ENCODE measurements around the gene RCE1.

RCE1 gene

DNA sequence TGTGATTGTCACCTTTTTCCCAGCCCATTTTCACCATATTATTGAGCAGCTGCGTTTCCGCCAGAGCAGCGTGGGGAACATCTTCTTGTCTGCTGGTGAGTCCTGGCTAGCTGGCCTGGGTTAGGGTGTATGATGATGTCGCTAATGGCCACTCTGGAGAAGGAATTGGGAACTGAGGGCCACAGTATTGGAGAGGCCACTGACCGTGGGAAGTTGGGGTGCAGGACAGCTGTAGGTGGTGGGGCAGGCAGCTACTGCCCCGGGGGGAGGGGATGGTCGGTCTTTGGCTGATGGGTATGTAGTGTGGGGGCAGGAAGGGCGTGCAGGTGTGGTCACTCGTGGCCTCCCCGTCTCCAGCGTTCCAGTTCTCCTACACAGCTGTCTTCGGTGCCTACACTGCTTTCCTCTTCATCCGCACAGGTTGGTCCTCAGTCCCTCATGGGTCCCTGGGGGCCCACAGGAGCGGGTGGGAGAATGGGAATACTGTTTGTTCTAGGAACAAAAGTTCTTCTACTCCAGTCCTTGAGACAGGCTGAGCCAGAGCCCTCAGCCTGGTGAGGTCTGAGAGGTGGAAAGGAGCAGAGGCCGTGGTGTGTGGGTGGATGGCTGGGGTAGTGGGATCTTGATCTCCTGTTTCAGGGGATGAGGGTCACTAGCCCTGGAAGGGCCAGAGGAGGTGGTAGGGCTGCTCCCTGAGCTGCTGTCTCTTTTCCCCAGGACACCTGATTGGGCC lies 2.1 kb downstream of the RCE1 start:
- DNase-seq, result no peak

DNA sequence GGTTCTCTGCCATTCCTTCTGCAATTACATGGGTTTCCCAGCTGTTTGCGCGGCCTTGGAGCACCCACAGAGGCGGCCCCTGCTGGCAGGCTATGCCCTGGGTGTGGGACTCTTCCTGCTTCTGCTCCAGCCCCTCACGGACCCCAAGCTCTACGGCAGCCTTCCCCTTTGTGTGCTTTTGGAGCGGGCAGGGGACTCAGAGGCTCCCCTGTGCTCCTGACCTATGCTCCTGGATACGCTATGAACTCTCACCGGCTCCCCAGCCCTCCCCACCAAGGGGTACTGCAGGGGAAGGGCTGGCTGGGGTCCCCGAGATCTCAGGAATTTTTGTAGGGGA lies 2.6 kb downstream of the RCE1 start:
- DNase-seq, result no peak

DNA sequence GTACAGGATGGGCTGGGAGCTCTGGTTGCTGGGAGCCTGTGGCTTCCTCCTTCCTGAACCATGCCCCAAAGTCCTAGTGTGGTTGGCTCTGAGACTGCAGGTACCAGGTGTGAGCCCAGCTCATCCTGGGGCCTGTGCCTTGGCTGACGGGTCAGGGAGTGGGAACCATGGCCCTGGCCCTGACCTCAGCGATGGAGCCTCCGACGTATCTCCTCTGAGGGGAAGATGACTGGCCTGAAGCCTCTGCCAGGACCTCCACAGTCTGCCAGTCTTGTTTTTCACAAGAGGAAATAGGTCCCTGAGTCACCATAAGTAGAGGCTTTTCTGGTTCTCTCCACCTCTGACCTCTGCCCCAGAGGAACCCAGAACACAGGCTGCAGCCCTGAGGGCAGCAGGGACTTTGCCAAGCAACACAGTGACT lies 3.4 kb downstream of the RCE1 start:
- no peak for DNase-seq

GRCh38 chr11:66847461-66848232 lies 4.4 kb downstream of the RCE1 start:
- no peak for DNase-seq

DNA sequence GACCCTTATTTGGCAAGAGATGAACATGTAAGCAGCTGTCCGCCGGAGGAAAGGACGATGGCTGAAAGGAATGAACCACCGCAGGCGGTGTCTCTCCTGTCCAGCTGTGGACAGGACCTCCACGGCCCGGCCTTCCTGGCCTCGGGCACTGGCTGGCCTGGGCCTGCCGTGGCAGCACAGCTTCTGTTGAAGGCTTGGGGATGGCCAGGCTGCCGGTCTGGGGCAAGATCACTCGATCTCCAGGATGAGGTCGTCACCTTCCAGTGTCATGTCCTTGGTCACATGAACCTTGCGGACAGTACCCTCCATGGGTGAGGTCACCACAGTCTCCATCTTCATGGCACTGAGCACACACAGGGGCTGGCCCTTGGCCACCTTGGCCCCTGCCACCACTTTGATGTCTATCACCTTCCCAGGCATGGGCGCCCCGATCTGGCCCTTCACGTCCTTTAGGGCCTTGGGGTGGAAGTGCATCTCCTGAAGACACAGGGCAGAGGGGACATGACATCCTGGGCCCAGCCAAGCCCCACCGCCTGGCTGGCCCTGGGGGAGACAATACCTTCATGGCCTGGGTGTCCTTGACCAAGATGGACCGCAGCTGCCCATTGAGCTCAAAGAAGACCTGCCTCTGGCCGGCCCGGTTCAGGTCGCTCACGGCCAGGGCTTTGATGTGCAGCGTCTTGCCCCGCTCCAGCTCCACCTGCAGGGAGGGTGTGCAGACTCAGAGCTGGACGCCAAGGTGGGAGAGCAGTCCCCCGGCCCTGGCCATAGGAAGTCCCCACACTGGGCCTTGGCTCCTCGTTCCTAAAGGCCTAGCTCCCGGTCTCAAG lies 5.6 kb downstream of the RCE1 start:
- DNase-seq, result no peak

- DNase-seq, result no peak
Measured at GRCh38 chr11:66849501-66850234, 6.4 kb downstream of the RCE1 start.

DNA sequence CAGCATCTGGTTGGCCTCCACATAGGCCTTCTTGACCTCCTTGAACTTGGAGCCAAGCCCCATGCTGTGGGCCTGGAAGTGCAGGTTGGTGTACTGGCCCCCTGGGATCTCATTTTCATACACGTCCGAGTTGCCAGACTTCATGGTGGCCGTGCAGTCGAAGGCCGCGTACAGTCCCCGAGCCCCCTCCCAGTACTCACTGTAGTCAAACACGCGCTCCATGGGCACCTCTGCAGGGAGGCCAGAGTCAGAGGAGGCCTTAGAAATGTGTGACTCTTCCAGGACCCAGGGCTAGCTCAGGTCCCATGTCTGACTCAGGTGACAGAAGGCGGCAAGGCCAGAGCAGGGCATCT lies 7.0 kb downstream of the RCE1 start:
- no peak for DNase-seq

- no peak for DNase-seq
Measured at GRCh38 chr11:66850588-66851238, 7.5 kb downstream of the RCE1 start.

GRCh38 chr11:66851239-66851596 lies 8.0 kb downstream of the RCE1 start:
- no peak for DNase-seq

- DNase-seq, result peak; percentile 26 to 43
Measured at GRCh38 chr11:66851698-66852465, 8.6 kb downstream of the RCE1 start.

DNA sequence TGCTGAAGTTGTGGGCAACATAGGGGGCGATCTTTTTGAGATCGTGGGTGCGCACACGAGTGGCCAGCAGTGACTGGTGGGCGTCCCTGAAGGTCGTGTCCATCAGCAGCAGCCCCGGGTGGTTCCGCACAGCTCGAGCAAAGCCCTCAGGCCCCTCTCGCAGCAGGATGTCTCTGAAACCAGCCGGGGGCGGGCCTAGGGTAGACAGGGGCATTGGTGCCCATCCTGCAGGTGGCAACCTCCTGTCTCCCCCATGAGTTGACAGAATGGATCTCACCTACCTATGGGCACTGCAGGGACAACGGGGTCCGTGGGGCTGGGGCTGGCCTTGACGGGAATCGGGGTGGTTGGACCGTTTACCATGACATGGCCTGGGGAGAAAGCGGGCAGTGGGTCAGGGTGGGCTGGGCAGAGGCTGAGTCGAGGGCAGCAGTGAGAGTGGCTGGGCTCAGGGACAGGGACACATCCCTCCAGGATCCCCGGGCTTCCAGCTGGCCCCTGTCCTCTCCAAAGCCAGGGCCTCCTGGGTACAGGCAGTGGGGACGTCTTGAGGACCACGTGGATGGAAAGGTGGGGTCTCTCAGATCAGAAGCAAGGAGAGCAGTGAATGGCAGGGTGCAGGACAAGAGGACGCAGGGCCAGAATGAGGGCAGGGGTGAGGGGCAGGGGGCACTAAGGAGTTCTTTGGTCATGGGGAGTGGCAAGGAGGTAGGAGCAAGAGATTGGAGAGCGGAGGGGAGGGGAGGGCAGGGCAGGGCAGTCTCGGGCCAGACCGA lies 9.4 kb downstream of the RCE1 start:
- DNase-seq, result no peak

DNA sequence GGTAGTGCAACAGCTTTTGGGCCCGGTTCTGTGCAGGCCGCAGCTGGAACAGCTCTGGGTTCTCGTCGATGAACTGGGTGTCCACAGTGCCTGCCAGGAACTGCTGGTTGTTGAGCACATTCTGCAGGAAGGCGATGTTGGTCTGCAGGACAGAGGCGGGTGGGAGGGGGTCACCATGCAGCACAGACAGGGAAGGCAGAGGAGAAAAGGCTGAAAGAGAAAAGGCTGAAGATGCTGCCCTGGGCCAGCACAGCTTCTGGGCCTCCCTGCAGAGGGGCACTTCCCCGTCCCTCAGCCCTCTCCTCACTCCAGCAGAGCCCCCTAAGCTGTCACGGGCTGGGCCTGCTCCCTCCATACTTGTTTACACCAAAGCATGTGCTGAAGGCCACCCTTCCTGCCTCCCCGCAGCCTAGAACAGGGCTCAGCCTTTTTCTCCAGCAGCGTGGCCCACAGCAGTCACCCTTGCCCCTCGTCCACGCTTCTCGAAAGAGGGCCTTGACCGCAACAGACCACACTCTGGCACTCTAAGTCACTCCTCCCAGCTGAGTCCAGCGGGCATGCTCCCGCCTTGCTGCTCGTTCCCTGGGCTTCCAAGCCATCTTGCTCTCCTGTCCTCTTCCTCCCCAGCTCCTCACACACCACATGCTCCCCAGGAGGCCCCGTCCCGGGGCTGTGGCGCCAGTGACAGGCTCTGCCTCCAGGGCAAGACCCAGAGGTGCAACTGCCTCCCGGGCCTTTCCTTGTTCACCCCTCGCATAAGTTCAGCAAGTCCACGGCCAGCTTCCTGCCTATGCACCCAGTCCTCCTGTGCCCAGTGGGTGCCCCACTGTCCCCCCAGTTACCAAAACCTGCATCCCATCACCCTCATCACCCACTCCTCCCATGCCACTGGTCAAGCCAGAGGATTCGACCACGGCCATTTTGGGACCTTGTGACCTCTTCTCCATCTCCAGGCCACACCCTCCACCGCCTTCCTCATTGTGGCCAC lies 10.3 kb downstream of the RCE1 start:
- DNase-seq, result no peak

GRCh38 chr11:66854231-66854661 lies 11.0 kb downstream of the RCE1 start:
- no peak for DNase-seq

DNA sequence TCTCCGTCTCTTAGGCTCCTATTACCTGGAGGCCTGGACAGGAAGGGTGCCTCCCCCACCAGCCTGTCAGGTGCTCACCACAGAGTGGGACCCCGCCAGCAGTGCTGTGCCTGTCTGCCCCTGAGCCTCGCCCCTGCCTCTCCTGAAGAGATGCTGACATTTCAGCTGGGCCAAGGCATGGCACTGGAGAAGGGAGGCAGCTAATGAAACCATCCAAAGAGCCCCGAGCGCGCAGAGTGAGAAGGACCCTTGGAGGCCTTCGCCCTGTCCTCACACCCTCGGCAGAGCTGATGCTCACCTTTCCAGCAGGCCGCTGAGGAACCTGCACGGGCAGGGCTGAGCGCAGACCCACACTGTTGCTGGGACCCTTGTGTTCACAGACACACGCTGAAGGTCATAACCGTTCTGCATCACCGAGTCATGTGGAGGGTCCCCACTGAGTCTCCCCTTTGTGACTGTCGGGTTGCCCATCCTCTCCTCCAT lies 11.5 kb downstream of the RCE1 start:
- no peak for DNase-seq

DNA sequence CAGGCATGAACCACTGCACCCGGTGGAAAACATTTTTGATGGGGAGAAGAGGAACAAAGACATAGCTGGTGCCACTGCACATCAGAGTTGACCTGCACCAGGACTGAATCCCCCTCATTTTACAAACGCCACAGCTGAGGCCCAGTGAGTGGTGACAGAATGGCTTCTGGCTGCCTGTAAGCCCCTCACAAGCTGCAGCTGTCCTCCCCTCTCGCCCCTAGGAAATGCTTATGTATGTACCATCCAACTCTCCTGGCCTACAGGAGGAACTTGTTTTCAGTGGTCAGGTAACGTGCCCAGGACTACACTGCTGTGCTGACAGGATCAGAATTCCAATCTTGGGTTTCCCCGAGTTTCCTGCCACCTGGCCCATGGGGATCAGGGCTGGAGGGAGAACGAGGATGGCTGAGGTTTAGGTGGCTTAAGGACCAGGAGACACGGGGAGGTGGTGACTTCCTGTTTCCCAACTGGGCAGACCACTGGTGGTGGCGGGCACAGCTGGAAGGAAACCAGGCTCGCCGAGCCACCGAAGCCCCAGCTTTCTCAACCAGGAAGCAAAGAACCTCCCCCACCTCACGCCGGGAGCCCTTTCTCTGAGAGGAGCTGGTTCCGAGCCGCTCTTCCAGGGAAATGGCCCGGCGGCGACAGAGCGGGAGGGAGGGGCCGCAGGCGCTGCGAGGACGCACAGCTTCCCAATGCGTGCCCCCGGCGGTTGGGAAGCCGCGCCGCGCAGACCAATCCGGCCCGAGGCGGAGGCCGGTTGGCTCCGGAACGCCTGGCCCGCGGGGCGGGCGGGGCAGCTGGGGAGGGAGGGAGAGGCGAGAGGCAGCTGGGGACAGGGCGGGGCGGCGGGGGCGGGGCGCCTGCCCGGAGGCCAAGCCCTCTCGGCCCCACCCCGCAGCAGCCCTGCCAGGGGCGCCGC lies 12.6 kb downstream of the RCE1 start:
- DNase-seq, result peak; percentile 81 to 82

GRCh38 chr11:66856496-66857233 lies 13.4 kb downstream of the RCE1 start, which contains the start of gene LRFN4:
Gene LRFN4, plus strand, starts transcription at chr11:66857064. Its CDS starts 681 bp downstream, at chr11:66857745.
- DNase-seq, result peak in 1 of 2 donors; percentile 66

DNA sequence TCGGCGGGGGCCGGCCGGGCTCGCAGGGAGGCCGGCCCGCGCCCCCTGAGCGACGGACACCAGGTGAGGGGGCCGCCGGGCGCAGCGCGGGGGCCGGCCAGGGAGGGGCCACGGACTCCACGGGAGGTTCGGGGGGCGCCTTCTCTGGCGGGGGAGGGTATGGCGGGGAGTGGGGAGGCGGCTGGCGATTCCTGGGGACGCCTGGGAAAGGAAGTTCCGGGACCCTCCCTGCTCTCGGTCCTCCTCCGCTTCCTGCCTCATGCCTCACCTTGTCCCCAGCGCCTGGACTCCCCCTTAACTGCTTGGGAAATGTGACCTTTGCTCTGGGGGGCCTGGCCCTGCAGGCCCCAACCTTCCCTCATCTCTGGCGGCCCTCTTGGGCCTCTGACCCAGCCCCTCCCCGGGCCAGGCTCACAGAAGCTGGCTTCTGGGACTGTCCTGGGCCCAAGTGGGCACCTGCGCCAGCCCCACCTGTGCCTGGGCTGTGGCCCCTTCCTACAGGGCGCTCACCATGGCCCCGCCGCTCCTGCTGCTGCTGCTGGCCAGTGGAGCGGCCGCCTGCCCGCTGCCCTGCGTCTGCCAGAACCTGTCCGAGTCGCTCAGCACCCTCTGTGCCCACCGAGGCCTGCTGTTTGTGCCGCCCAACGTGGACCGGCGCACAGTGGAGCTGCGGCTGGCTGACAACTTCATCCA lies 14.1 kb downstream of the RCE1 start:
- DNase-seq, result no peak

Measured in CD4-positive, alpha-beta T cell treated with Interleukin-1 beta for 1 hour (primary cell).